ENCODE data around the gene MPO.

Gene MPO

GRCh38 chr17:58306131-58306951 lies 25.6 kb upstream of the MPO start:
- no peak for FAIRE-seq

GRCh38 chr17:58305626-58306025 lies 24.9 kb upstream of the MPO start:
- no peak for FAIRE-seq

- FAIRE-seq: no peak
Measured at GRCh38 chr17:58304750-58305486, 24.2 kb upstream of the MPO start.

GRCh38 chr17:58303971-58304749 lies 23.4 kb upstream of the MPO start:
- FAIRE-seq: no peak

GRCh38 chr17:58302919-58303585 lies 22.3 kb upstream of the MPO start:
- no peak for FAIRE-seq

- no peak for FAIRE-seq
Measured at GRCh38 chr17:58302171-58302918, 21.6 kb upstream of the MPO start.

- no peak for FAIRE-seq
Measured at GRCh38 chr17:58301504-58302150, 20.9 kb upstream of the MPO start.

GRCh38 chr17:58300336-58300735 lies 19.6 kb upstream of the MPO start:
- no peak for FAIRE-seq

- FAIRE-seq: no peak
Measured at GRCh38 chr17:58294034-58294433, 13.3 kb upstream of the MPO start.

- FAIRE-seq: no peak
Measured at GRCh38 chr17:58291246-58291645, 10.5 kb upstream of the MPO start.

- FAIRE-seq: no peak
Measured at GRCh38 chr17:58289869-58290268, 9.1 kb upstream of the MPO start.

- no peak for FAIRE-seq
Measured at GRCh38 chr17:58285422-58285810, 4.7 kb upstream of the MPO start.

GRCh38 chr17:58284613-58285421 lies 4.1 kb upstream of the MPO start:
- FAIRE-seq: no peak

- FAIRE-seq: no peak
Measured at GRCh38 chr17:58283674-58284612, 3.2 kb upstream of the MPO start.

- FAIRE-seq: no peak
Measured at GRCh38 chr17:58282442-58282841, 1.7 kb upstream of the MPO start.

- FAIRE-seq: no peak
Measured at GRCh38 chr17:58281511-58282011, 826 bp upstream of the MPO start.

GRCh38 chr17:58279736-58280479 lies 827 bp downstream of the MPO start:
- FAIRE-seq: no peak

GRCh38 chr17:58279016-58279711 lies 1.6 kb downstream of the MPO start:
- FAIRE-seq: no peak

Measured in A204.1 (cell line).